Vagina (tissue), 2 donors: ENCODE data around the gene RYR1.

Source experiments
- CTCF ChIP-seq, 3 experiments: fragments of 450-650 bp in 2 of 3; fragments of 200-600 bp in 1 of 3; sonication (generic) in 1 of 3; IDR thresholded peaks; one replicate each; pipeline ENCODE4 v1.5.1; 2017 to 2019; ENCODE audit warnings: antibody characterized with exemption in 3 of 3, mild to moderate bottlenecking in 2 of 3, moderate library complexity in 2 of 3
- POLR2A ChIP-seq, 2 donors: fragments of 450-650 bp; IDR thresholded peaks; one replicate each; pipeline ENCODE4 v1.6.1; 2017; ENCODE audit warnings: antibody characterized with exemption in 2 of 2, mild to moderate bottlenecking in 2 of 2, moderate library complexity in 2 of 2

GRCh38 chr19:38537071-38537936, 103.8 kb downstream of the RYR1 start:
- no peak for TF ChIP-seq POLR2A (IDR thresholded peaks at IDR 0.05)
- TF ChIP-seq CTCF (IDR thresholded peaks at IDR 0.05), result no peak
